Measurements from ENCODE around the gene LMBR1L. TPM values are rescaled to one million over a fixed set of nuclear protein-coding genes. Genes with fewer than 3 reads are reported as not detected.
"Not testable (repeated sequence)": the region's sequence is repeated elsewhere in the genome, so short reads cannot be mapped to it uniquely, and the experiment has no call there.

LMBR1L gene
- total and polyA plus RNA-seq, 3 experiments from 2014 or later = 37.6 to 48.7 (median 47.2) TPM

GRCh38 chr12:49138587-49138986, 27.9 kb upstream of the LMBR1L start:
- CTCF ChIA-PET = interaction anchor here (0.9 to 1.3 kb wide), 2 partner anchors 9 to 50 kb away, joined by 3 read pairs; no protein-coding TSS in a partner anchor
- H3K27me3 ChIP-seq (ENCODE audit: insufficient read depth, low read length, poor library complexity, severe bottlenecking) = no peaks in the 10 kb centered on the region
- H3K9me3 ChIP-seq (ENCODE audit: low read length) = no peaks in the 10 kb centered on the region
- H3K4me3 ChIP-seq (ENCODE audit: low read length) = no peak overlapping the region
- Mint-ChIP-seq H3K36me3 (peaks cover 0 to 5% (median 0%) of the 10 kb centered on the region in 3 donors), H3K27me3 (no peaks in the 10 kb centered on the region), H3K9me3 (no peaks in the 10 kb centered on the region), H3K4me3 (no peak overlapping the region), H3K27ac (no peak overlapping the region), H3K4me1 (peaks cover 0 to 4% (median 3%) of the 10 kb centered on the region in 3 donors)
- DNase-seq = no peak
- POLR2A ChIA-PET = no interaction called here
- H3K4me1 ChIP-seq (ENCODE audit: insufficient read depth, low read length) = no peaks in the 10 kb centered on the region
- no peaks in the 10 kb centered on the region for H3K36me3 ChIP-seq (ENCODE audit: insufficient read depth, low read length)
- no peak overlapping the region for H3K27ac ChIP-seq (ENCODE audit: low read depth, low read length)

GRCh38 chr12:49137476-49137875, 26.8 kb upstream of the LMBR1L start:
- peak overlapping the region in 1 of 8 donors; percentile 73 for H3K27ac Mint-ChIP-seq
- no peaks in the 10 kb centered on the region for H3K27me3 ChIP-seq (ENCODE audit: insufficient read depth, low read length, poor library complexity, severe bottlenecking)
- H3K4me1 Mint-ChIP-seq = peaks cover 2 to 14% (median 13%) of the 10 kb centered on the region in 3 donors
- H3K36me3 Mint-ChIP-seq = peaks cover 0 to 3% (median 0%) of the 10 kb centered on the region in 3 donors
- H3K9me3 ChIP-seq (ENCODE audit: low read length) = no peaks in the 10 kb centered on the region
- no peaks in the 10 kb centered on the region for H3K27me3 Mint-ChIP-seq
- H3K4me3 Mint-ChIP-seq = no peak overlapping the region
- H3K36me3 ChIP-seq (ENCODE audit: insufficient read depth, low read length) = no peaks in the 10 kb centered on the region
- CTCF ChIA-PET = no interaction called here
- DNase-seq = no peak
- peaks cover 2% of the 10 kb centered on the region for H3K4me1 ChIP-seq (ENCODE audit: insufficient read depth, low read length)
- no peak overlapping the region for H3K27ac ChIP-seq (ENCODE audit: low read depth, low read length)
- H3K4me3 ChIP-seq (ENCODE audit: low read length) = no peak overlapping the region
- POLR2A ChIA-PET = no interaction called here
- H3K9me3 Mint-ChIP-seq = no peaks in the 10 kb centered on the region

- H3K9me3 ChIP-seq (ENCODE audit: low read length); H3K36me3 Mint-ChIP-seq; H3K9me3 Mint-ChIP-seq; CTCF ChIA-PET; POLR2A ChIA-PET; H3K4me3 ChIP-seq (ENCODE audit: low read length); DNase-seq; H3K36me3 ChIP-seq (ENCODE audit: insufficient read depth, low read length); H3K27me3 ChIP-seq (ENCODE audit: insufficient read depth, low read length, poor library complexity, severe bottlenecking); H3K4me3 Mint-ChIP-seq; H3K27ac ChIP-seq (ENCODE audit: low read depth, low read length); H3K27me3 Mint-ChIP-seq; H3K4me1 ChIP-seq (ENCODE audit: insufficient read depth, low read length): not testable (repeated sequence)
- H3K27ac Mint-ChIP-seq = peak overlapping the region in 1 of 8 donors; percentile 73
- H3K4me1 Mint-ChIP-seq = peaks cover 7 to 19% (median 18%) of the 10 kb centered on the region in 3 donors
Observed at GRCh38 chr12:49136997-49137396, 26.4 kb upstream of the LMBR1L start.

- H3K36me3 ChIP-seq (ENCODE audit: insufficient read depth, low read length) = peaks cover 13% of the 10 kb centered on the region
- DNase-seq = no peak
- no peak overlapping the region for H3K27ac ChIP-seq (ENCODE audit: low read depth, low read length)
- H3K27me3 Mint-ChIP-seq = peaks cover 0 to 8% of the 10 kb centered on the region in 2 donors
- no peaks in the 10 kb centered on the region for H3K27me3 ChIP-seq (ENCODE audit: insufficient read depth, low read length, poor library complexity, severe bottlenecking)
- POLR2A ChIA-PET = no interaction called here
- H3K4me1 ChIP-seq (ENCODE audit: insufficient read depth, low read length) = peaks cover 26% of the 10 kb centered on the region
- H3K4me3 ChIP-seq (ENCODE audit: low read length) = no peak overlapping the region
- peaks cover 32 to 44% (median 44%) of the 10 kb centered on the region in 3 donors for H3K4me1 Mint-ChIP-seq
- peaks cover 0 to 26% (median 7%) of the 10 kb centered on the region in 3 donors for H3K36me3 Mint-ChIP-seq
- CTCF ChIA-PET = interaction anchor here (1.5 to 5.1 kb wide), 3 partner anchors 23 to 55 kb away, joined by 4 to 77 read pairs (median 70); partner anchors contain the start of genes LMBR1L and TUBA1A
- H3K27ac Mint-ChIP-seq = peak overlapping the region in 2 of 8 donors; percentile 46 to 69
- no peaks in the 10 kb centered on the region for H3K9me3 ChIP-seq (ENCODE audit: low read length)
- no peak overlapping the region for H3K4me3 Mint-ChIP-seq
- peaks cover 0 to 4% (median 0%) of the 10 kb centered on the region in 5 donors for H3K9me3 Mint-ChIP-seq
Observed at GRCh38 chr12:49133590-49133989, 22.9 kb upstream of the LMBR1L start.

GRCh38 chr12:49133014-49133413, 22.4 kb upstream of the LMBR1L start:
- Mint-ChIP-seq H3K4me1 (peaks cover 33 to 46% (median 45%) of the 10 kb centered on the region in 3 donors), H3K4me3 (no peak overlapping the region), H3K9me3 (peaks cover 0 to 4% (median 0%) of the 10 kb centered on the region in 5 donors), H3K27me3 (peaks cover 0 to 8% of the 10 kb centered on the region in 2 donors), H3K36me3 (peaks cover 0 to 29% (median 4%) of the 10 kb centered on the region in 3 donors), H3K27ac (peak overlapping the region in 4 of 8 donors; percentile 17 to 69 (median 42))
- Histone ChIP-seq H3K4me3 (ENCODE audit: low read length) (no peak overlapping the region), H3K27me3 (ENCODE audit: insufficient read depth, low read length, poor library complexity, severe bottlenecking) (no peaks in the 10 kb centered on the region), H3K27ac (ENCODE audit: low read depth, low read length) (peak overlapping the region; percentile 60), H3K4me1 (ENCODE audit: insufficient read depth, low read length) (peaks cover 26% of the 10 kb centered on the region), H3K36me3 (ENCODE audit: insufficient read depth, low read length) (peaks cover 13% of the 10 kb centered on the region), H3K9me3 (ENCODE audit: low read length) (no peaks in the 10 kb centered on the region)
- DNase-seq = no peak
- ChIA-PET POLR2A (interaction anchor here (0.6 to 3.7 kb wide), 4 partner anchors 44 to 132 kb away, joined by 4 to 133 read pairs (median 13); partner anchors contain the start of gene TUBA1A), CTCF (interaction anchor here (4.0 to 5.1 kb wide), 3 partner anchors 22 to 56 kb away, joined by 39 to 77 read pairs (median 70); partner anchors contain the start of genes LMBR1L and TUBA1A)

- ChIA-PET POLR2A (interaction anchor here (0.6 to 3.7 kb wide), 11 partner anchors 21 to 983 kb away, joined by 3 to 133 read pairs (median 12); partner anchors contain the start of genes DDX23, DHH, LMBR1L and RHEBL1), CTCF (interaction anchor here (0.7 to 5.1 kb wide), 12 partner anchors 14 to 215 kb away, joined by 3 to 77 read pairs (median 18); partner anchors contain the start of genes LMBR1L, RHEBL1 and TUBA1A)
- Histone ChIP-seq H3K27me3 (ENCODE audit: insufficient read depth, low read length, poor library complexity, severe bottlenecking) (no peaks in the 10 kb centered on the region), H3K4me1 (ENCODE audit: insufficient read depth, low read length) (peaks cover 26% of the 10 kb centered on the region), H3K9me3 (ENCODE audit: low read length) (no peaks in the 10 kb centered on the region), H3K36me3 (ENCODE audit: insufficient read depth, low read length) (peaks cover 22% of the 10 kb centered on the region), H3K4me3 (ENCODE audit: low read length) (peak overlapping the region; percentile 35), H3K27ac (ENCODE audit: low read depth, low read length) (peak overlapping the region; percentile 60)
- H3K4me3 Mint-ChIP-seq = peak overlapping the region; percentile 82 to 100 (median 85)
- no peak for DNase-seq
- H3K27me3 Mint-ChIP-seq = peaks cover 0 to 8% of the 10 kb centered on the region in 2 donors
- H3K36me3 Mint-ChIP-seq = peaks cover 4 to 39% (median 12%) of the 10 kb centered on the region in 3 donors
- peak overlapping the region; percentile 75 to 99 (median 94) for H3K27ac Mint-ChIP-seq
- peaks cover 0 to 4% (median 0%) of the 10 kb centered on the region in 5 donors for H3K9me3 Mint-ChIP-seq
- peaks cover 37 to 55% (median 52%) of the 10 kb centered on the region in 3 donors for H3K4me1 Mint-ChIP-seq
Observed at GRCh38 chr12:49131894-49132461, 21.3 kb upstream of the LMBR1L start.

- Histone ChIP-seq H3K27ac (ENCODE audit: low read depth, low read length) (peak within 1 kb of the TSS; percentile 98), H3K27me3 (ENCODE audit: insufficient read depth, low read length, poor library complexity, severe bottlenecking) (no peaks in the 10 kb centered on the region), H3K4me1 (ENCODE audit: insufficient read depth, low read length) (peaks cover 26% of the 10 kb centered on the region), H3K4me3 (ENCODE audit: low read length) (peak within 1 kb of the TSS; percentile 90), H3K9me3 (ENCODE audit: low read length) (no peaks in the 10 kb centered on the region), H3K36me3 (ENCODE audit: insufficient read depth, low read length) (peaks cover 24% of the 10 kb centered on the region)
- Mint-ChIP-seq H3K9me3 (peaks cover 0 to 4% (median 0%) of the 10 kb centered on the region in 5 donors), H3K4me3 (peak within 1 kb of the TSS; percentile 97 to 100 (median 98)), H3K27ac (peak within 1 kb of the TSS; percentile 96 to 99 (median 98)), H3K27me3 (peaks cover 0 to 8% of the 10 kb centered on the region in 2 donors), H3K4me1 (peaks cover 38 to 58% (median 55%) of the 10 kb centered on the region in 3 donors), H3K36me3 (peaks cover 4 to 43% (median 13%) of the 10 kb centered on the region in 3 donors)
- POLR2A ChIA-PET = interaction anchor here (0.6 to 3.7 kb wide), 26 partner anchors 10 to 984 kb away, joined by 3 to 133 read pairs (median 4); partner anchors contain the start of genes ARF3, DDX23, DHH and LMBR1L
- peak; percentile 81 to 92 (median 90) for DNase-seq
- CTCF ChIA-PET = interaction anchor here (0.7 to 5.1 kb wide), 20 partner anchors 10 to 279 kb away, joined by 3 to 77 read pairs (median 10); partner anchors contain the start of genes LMBR1L, RHEBL1 and TUBA1A
Observed at GRCh38 chr12:49131051-49131893, 20.6 kb upstream of the LMBR1L start, which contains the start of gene TUBA1B. Gene TUBA1B (minus strand): TSS chr12:49131395. CDS start chr12:49131300, 95 bp downstream.
